Uterus (tissue), 2 donors: ENCODE measurements around the gene DPP4.

Source experiments
- CTCF ChIP-seq, 4 experiments: fragments of 200-600 bp in 2 of 4; fragments of 450-650 bp in 2 of 4; sonication (generic) in 2 of 4; IDR thresholded peaks; one replicate each; pipeline ENCODE4 v1.5.1; 2016 to 2019; ENCODE audit warnings: antibody characterized with exemption in 4 of 4, mild to moderate bottlenecking in 2 of 4, moderate library complexity in 1 of 4
- POLR2A ChIP-seq, 2 donors: fragments of 450-650 bp; IDR thresholded peaks; one replicate each; pipeline ENCODE4 v1.6.1; 2016; ENCODE audit warnings: antibody characterized with exemption in 2 of 2, mild to moderate bottlenecking in 1 of 2, moderate library complexity in 1 of 2

DNA sequence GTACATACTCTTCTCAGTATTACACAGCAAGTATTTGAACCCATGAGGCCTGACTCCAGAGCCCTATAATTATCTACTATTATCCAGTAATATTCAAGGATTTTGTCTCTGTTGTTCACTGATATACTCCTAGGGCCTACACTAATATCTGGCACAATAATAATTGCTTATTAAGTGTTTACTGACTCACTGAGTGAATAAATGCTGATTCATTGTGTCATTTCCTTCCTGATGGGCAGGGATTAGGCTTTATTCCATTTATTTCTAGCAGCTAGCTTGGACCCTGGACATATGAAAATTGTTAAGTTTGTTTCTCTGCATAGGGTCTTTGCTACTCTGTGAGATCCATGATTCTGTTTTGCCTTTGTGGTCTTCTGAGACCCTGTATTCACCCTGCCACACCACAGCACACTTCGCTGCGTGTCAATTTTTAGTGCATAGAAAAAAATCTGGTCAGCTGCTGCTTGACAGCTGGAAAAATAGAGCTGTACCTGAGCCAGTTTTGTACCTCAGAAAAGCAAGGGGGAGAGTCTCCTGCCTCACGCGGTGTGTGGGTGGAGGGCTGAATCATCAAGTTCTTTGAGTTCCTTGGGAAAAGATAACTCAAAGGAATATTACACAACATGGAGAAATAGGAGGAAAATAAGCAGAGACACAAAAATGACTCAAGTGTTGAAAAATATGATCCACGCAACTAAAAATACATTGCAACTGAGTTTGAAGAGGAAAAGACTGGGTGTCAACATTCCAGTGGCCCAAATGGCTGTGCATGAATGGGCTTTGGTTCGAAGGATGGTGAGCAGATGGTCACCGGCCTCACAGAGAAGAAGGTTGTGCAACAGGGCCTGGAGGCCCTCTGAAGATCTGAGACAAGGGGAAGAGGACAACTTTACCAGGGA, 18.9 kb upstream of the DPP4 start:
- TF ChIP-seq CTCF (IDR thresholded peaks at IDR 0.05) (no peak), POLR2A (IDR thresholded peaks at IDR 0.05) (no peak)
